M059J (cell line): ENCODE data around the gene ZNF280C. TPM values are rescaled to one million over a fixed set of nuclear protein-coding genes. Genes with fewer than 3 reads are reported as not detected.

Source experiments
- DNase-seq: peaks from one replicate; pipeline ENCODE4 v3.0.0-alpha.2; 2012; ENCODE audit warnings: low read depth
- total RNA-seq: library from RNA; depleted of rRNA; stranded (reverse); fragments of >200 nt; shearing (Covaris generic); gene quantifications from 2 replicates; pipeline ENCODE4 v1.2.3, GENCODE V29; 2014

The ZNF280C gene
- total RNA-seq, 1 experiment from 2014 or later: 10.8 TPM

DNA sequence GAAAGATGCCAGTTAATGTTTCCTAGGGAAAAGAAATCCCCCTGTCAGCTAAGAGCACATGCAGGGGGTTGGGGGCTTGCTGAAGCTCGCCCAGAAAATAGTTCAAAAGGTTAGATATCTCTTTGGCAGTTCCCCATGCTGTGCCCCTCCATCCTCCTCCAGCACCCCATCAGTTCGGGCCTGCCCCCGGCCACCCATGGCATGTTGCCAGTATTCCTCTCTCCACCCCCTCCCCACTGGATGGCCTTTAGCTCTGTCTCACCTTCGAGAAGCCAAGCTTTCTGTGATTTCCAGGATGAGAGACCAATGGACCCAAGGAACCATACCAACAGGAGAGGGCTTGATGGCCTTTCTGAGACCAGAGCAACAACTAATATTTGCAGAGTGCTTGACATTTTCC, 91.8 kb downstream of the ZNF280C start:
- DNase-seq: no peak

DNA sequence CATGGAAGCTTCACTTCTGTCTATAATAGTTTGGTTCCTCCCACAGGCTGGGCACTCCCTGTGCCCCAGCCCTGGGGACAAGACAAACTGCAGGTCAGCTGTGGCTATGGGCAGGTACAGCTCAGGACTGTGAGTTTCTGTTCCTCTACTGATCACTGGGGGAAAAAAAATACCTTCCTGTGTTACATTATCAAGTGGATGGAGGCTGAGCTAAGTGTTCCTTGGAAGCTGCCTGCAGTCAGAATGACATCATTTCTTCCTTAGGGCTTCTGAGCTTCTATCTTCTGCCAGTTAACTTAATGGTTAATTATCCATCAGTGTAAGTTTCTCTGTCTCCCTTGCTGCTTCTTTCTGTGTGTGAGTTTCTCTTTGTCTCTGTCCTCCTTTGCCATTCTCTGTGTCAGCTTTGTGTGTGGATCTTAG, 92.3 kb downstream of the ZNF280C start:
- peak; percentile 18 for DNase-seq

DNA sequence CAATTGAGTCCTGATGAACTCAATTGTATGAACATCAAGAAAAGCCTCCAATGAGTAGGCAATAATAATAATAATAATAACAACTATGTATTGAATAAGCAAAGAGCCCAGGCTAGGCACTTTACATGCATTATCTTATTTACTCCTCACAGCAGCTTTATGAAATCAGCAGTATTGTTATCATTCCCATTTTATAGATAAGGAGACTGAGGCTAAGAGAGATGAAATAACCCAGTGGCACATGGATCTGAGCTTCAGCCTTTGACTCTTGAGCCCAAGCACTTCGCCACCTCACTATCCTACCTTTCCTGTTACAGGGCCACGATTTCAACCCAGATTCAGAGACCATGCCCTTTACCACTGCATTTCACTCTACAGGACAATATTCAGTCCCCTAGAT, 93.8 kb downstream of the ZNF280C start:
- DNase-seq: no peak

DNA sequence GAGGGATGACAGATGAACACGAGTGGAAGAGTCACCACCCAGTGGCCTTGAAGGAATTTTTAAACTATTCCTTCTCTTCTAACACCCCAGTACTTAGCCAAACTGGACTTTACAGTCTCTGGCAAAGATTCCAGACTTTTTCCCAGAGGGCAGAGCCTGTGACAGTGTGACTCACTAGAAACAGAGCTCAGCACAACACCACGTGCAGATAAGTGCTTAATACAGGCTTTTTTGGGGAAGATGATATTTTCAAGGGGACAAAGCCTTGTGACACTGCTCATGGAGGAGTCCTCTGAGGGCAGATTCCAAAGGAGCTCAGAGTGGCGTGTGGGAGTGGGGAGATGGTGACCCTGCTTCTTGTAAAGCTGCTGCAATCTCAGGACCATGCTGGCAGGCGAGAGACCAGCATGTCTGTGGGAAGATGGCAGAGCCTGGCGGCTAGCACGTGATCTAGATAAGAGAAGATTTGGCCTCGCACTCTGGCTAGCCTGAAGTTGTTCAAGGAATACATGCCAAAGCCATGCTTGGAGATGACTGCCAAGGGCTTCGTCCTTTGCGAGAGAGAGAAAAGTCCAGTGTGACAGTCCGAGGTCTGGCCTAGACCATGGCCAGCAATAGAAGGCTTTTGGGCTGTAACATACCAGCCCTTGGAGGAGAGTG, 94.5 kb downstream of the ZNF280C start:
- DNase-seq: peak; percentile 92

DNA sequence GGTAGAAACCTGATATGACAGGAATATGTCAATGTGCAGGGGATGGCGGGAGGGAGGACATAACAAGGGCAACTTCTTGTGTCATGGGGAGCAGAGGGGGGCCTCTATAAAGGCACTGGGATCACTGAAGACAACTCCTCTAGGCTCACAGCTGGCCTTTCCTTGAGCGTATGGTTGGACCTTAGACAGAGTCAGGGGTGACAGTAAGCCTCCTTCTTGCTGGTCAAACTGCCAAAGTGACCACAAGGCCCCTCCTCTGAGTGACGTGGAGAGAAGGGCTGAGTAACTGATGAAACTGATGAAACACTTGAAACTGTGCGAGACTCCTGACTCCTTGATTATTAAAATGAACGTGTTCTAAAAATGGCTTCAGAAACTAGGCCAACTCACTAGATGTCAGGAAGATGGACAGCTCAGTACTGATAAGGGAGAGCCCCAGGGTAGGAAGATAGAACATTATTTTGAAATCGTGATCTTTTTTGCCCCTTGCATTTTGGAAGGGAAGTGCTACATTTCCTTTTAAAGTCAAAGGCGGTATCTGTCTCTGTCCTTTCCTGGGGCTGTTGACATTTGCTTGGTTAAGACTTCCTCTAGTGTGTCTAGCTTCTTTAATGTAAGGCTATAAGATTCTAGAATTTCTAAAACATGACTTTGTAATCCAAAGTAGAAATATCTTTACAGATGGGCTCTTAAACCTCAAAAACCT, 95.4 kb downstream of the ZNF280C start:
- peak; percentile 95 for DNase-seq

DNA sequence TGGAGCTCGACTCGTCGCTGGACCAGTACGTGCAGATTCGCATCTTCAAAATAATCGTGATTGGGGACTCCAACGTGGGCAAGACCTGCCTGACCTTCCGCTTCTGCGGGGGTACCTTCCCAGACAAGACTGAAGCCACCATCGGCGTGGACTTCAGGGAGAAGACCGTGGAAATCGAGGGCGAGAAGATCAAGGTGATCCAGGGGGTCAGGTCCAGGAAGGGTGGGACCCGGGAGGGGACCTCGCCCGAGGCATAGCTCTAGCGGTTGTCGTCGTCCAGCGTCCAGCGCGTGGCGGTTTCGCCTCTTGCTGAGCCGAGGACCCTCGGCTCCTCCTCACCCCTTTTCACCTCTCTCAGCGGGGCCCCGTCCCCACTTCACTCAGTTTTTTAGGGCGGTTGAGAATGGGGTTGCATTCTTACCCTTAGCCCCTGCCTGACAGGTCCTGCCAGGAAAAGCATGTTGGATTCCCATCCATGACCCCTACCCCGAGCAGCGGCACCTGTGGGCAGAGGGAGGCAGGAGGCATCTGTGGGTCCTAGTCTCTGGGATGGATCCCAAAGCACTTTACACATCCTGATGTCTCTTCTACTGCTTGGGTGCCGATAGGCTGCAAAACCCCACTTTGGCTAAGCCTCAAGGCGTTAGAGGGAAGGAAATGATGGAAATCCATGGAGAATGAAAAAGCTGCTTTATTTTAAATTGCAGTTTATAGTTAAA, 96.4 kb downstream of the ZNF280C start:
- no peak for DNase-seq

DNA sequence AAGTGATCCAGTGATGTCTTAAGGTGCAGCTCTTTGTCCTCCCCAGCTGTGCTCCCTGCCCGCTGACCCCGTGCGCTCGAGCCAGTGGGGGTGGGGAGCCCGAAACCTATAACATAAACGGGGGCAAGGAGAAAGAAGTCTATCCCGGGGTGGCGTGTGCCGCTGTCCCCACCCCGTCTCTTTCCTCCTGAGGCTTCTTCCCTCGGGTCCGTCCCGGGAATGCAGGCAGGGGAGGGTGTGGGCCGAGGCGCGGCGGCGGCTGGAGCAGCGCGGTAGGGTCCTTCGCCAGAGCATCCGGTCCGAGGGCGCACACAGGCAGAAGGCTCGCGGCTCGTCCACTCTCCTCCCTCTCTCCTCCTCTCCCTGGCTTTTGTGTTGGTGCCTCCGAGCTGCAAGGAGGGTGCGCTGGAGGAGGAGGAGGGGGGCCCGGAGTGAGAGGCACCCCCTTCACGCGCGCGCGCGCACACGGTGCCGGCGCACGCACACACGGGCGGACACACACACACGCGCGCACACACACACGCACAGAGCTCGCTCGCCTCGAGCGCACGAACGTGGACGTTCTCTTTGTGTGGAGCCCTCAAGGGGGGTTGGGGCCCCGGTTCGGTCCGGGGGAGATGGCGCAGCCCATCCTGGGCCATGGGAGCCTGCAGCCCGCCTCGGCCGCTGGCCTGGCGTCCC, 97.1 kb downstream of the ZNF280C start, which contains the start of gene RAB33A:
RAB33A (plus strand) TSS at position 517 of the 681 bp plus-strand sequence; CDS start at position 618, 101 bp downstream.
- peak; percentile 27 for DNase-seq

DNA sequence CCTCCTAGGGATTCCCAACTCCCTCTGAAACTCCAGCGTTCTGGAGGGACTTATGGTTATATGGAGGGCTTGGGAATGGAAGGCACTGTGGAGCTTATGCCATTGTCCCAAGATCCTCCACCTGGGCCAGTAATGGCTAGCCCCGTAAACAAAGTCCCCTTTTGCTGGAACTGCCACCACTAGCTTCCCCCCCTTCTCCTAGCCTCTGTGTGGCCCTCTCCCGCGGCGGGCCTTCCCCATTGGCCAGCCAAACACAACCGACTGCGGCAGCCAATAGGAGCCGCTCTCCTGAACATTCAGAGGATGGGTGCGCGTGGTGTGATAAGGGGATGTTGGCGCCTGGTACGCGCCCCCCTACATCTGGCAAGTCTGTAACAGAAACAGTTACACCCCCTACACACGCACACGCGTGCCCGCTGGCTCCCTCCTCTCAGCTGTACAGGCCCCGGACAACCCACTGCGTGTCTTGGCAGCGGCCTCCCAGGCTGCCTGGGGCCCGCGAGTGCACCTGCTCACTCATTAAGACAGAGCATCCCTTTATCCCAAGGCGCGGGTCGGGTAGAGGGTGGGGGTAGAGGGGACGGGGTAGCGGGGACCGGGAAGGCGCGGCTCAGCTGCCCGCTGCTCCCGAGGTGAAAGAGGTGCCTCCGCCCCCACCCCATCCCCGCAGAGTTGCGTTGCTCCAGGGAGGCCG, 97.8 kb downstream of the ZNF280C start:
- DNase-seq: peak; percentile 50

DNA sequence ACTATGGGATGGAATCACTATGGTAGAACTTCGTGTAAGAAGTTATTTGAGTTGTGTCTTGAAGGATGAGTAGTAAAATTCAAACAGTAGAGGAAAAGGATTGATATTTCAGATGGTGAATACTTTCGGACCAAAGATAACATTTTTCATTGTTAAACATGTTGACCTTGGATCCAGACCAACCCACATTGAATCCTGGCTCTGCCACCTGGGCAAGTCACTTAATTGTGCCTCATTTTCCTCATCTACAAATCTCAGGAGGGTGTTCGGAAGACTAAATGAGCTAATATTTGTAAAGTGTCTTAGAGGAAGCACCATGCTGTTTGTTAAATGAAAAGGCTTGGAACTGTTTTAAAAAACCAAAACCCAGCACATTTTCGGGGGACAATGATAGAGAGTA, 101.7 kb downstream of the ZNF280C start:
- peak; percentile 28 for DNase-seq

DNA sequence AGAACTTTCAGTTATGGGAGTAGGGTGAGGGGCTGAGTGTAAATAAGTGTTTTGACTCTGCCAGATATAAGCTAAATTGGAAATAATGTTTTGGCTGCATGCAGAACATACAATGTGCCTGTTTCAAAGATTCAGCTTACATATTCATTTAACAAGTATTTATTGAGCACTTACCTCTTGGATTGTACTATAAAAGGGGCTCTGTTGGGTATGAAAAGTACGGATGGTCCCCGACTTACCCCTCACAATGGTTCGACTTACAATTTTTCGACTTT, 102.3 kb downstream of the ZNF280C start:
- DNase-seq: no peak

DNA sequence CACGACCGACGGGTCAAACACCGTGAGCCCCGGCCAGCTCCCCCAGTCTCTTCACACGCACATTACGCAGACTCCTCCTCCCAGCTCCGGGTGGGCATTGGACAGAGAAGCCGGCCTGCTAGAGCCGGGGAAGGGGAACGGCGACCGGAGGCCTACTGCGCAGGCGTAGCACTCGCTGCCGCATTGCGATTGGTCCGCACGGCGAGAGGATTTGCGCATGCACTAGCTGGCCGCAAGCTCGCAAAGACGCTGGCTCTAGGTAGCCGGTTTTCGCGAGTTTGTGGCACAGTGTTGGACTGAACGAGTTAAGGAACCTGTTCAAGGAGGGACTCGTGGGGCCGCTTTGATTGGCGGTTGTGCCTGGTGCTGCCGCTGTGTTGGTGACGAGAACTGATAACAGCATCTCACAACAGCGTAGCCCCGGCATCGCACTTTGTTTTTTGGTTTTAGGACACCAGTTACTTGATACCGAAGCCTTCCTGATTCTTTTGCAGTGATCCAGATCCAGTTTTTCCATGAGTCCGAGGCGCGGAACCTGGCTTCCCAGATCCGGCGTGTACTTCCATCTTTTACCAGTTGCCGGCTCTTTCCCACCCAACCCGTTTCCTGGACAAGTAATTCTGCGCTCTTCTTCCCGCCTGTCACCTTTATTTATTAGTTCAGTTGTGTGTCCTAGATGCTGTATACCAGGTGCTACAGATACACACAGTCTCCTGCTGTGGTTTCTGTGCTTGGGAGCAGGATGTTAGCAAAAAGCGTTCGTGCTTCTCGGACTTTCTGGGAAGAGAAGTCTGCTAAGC, 102.8 kb downstream of the ZNF280C start, which contains the start of gene AIFM1:
AIFM1 (minus strand) TSS at position 139 of the 800 bp plus-strand sequence. CDS start 185 bp downstream, outside the sequence.
- peak; percentile 97 for DNase-seq

DNA sequence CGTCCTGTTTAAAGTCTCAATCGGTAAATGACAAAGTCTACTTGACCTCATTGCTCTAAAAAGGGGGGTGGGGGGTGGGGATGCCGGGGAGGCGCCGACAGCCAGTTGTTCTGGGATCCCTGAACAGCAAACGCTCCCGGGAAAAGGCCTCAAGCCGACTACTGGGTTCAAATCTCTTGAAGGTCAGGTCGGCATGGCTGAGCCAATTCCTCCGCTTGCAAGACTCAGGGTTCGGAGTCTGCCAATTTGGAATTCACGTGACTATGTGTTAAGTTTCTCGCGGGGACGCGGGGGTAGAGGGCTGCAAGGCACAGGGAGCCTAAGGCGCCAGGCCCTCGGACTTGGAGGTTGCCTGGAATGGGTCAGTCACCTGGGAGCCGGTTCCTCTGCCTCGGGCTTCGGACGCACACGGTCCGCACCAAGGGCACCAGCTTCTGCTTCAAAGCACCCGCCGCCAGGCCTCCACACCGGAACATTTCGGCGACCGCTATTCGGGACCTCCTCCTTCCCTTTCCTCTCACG, 103.5 kb downstream of the ZNF280C start:
- no peak for DNase-seq

DNA sequence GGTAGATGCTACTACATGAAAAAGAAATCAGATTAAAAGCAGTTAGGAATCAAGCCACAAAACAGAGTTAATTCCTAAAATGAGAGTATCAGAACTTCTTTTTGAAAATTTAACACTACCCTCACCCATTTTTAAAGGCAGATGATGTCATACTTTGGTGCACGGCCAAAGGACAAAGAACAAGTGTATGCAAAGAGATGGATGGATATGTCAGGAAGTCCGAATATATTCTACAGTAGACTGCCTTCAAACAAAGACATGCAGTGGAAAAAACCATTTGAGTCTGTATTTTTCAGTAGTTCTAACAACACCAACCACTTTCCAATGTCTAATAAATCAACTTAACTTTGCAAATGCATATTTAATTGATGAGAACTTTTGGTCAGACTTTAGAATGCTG, 105.3 kb downstream of the ZNF280C start:
- no peak for DNase-seq

DNA sequence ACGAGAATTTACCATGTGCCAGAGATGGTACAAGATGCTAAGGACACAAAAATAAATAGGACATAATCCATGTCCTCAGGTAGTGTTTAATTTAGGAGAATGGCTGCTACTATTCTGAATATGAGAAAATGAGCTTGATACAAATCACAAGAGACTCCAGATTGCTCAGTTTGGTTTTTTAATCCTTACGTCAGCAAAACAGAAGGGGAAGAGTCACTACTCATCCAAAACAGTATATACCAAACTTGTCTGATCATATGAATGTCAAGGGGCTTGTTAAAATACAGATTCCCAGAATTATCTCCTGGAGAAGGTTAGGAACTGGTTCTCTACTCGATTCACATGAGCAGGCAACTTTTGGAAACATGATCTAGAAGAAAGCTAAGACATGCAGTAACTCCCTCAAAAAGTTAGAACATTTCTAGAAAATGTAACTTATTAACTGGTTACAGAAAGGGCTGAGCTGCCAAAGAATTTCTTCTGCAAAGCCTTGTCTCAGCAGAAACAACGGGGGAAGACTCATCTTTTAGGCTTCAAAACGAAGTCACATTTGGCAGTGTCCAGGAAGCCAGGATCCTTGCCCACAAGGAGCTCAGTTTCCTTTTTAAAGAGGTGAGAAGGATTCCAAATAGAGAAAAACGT, 106.5 kb downstream of the ZNF280C start:
- no peak for DNase-seq

DNA sequence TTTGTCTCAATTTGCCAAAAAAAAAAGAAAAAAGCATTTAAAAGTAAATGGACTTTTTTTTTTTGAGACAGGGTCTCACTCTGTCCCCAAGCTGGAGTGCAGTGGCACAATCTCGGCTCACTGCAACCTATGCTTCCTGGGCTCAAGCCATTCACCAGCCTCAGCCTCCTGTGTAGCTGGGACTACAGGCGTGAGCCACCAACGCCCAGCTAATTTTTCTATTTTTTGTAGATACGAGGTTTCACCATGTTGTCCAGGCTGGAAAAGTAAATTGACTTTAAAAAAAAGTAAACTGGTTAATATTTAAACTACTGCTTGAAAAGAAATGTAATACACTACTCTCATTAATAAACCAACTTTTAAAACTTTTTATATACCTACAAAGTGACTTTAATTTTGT, 108.9 kb downstream of the ZNF280C start:
- DNase-seq: no peak

DNA sequence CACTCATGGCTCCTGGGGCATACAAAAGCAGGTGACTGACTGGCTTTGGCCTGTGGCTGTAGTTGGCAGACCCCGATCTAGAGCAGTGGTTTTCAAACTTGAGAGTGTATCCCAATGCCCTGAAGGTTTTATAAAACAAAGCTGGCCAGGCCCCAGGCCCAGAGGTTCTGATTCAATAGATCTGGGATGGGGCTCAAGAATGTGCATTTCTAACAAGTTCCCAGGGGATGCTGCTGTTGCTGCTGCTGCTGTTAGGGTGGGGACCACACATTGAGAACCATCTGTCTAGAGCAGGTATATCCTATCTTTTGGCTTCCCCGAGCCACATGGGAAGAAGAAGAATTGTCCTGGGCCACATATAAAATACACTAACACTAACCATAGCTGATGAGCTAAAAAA, 110.4 kb downstream of the ZNF280C start:
- DNase-seq: no peak

DNA sequence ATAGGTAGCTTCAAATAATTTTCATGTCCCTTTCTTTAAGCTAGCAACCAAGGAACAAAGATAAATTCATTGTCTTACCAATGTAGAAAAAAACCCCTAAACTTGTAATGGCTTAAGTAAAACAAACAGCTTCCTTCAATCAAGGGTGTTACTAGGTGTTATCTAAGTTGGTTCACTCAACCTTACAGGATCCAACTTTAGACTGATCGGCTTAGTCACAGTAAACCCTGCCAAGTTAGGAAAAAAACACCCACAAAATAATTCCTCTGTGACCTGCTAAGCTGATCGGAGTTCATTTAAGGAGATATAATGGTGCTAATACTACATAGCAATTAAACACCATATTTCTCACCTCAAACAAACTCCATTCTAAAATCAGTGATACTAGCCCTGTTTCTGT, 113.1 kb downstream of the ZNF280C start:
- no peak for DNase-seq
